ENCODE results near the gene TOE1. TPM values are rescaled to one million over a fixed set of nuclear protein-coding genes. Genes with fewer than 3 reads are reported as not detected.
A peak's percentile ranks its signal among the peaks of the same experiment; 100 is the strongest.

TOE1 gene
- total RNA-seq, 1 experiment from 2014 or later: 11.5 TPM

GRCh38 chr1:45327644-45328515 is 12.1 kb upstream of the TOE1 start:
- H3K4me3 ChIP-seq (replicated peaks in 1 of 2; ENCODE audit: low read depth in 1 of 2, low read length in 2 of 2): no peak overlapping the region
- CTCF ChIA-PET: no interaction called here

More at GRCh38 chr1:45327644-45328515, 12.1 kb upstream of the TOE1 start:
- H3K9ac ChIP-seq (ENCODE audit: low read length): no peak overlapping the region
- no peaks in the 10 kb centered on the region for H3K79me2 ChIP-seq (ENCODE audit: insufficient read depth, low read length)
- no peak for DNase-seq (ENCODE audit: low read depth, low spot score)
- no peak for TF ChIP-seq REST (IDR thresholded peaks at IDR 0.05; ENCODE audit: low read depth)
- no peak for TF ChIP-seq SRF (IDR thresholded peaks at IDR 0.05; ENCODE audit: low read depth)
- TF ChIP-seq EGR1 (IDR thresholded peaks at IDR 0.05; ENCODE audit: low read depth): no peak
- peak; percentile 40 for TF ChIP-seq RAD21 (IDR thresholded peaks at IDR 0.05; ENCODE audit: low read depth)
- TF ChIP-seq FOSL1 (IDR thresholded peaks at IDR 0.05; ENCODE audit: low read depth): no peak
- TF ChIP-seq ZNF274 (IDR thresholded peaks at IDR 0.05; ENCODE audit: low read depth, low read length): no peak
- no peak for TF ChIP-seq EZH2phosphoT487 (IDR thresholded peaks at IDR 0.05; ENCODE audit: borderline replicate concordance)
- no peak for TF ChIP-seq SP1 (IDR thresholded peaks at IDR 0.05; ENCODE audit: low read depth)
- TF ChIP-seq JUND (IDR thresholded peaks at IDR 0.05): no peak
- no peak for TF ChIP-seq ELF1 (IDR thresholded peaks at IDR 0.05; ENCODE audit: borderline replicate concordance, low read depth)
- no peak for TF ChIP-seq TCF7L2 (IDR thresholded peaks at IDR 0.05; ENCODE audit: borderline replicate concordance, extremely low read depth, insufficient read depth, insufficient read length)
- no peak for TF ChIP-seq CEBPB (IDR thresholded peaks at IDR 0.05; ENCODE audit: low read depth)
- no peak for TF ChIP-seq ZBTB33 (IDR thresholded peaks at IDR 0.05; ENCODE audit: extremely low read depth, insufficient replicate concordance, low read length)
- TF ChIP-seq EZH2 (IDR thresholded peaks at IDR 0.05): no peak
- no peak for TF ChIP-seq CBX3 (IDR thresholded peaks at IDR 0.05; ENCODE audit: low read depth)
- TF ChIP-seq CTCF (IDR thresholded peaks at IDR 0.05 in 2 of 3, conservative IDR thresholded peaks at IDR 0.05 in 1 of 3; ENCODE audit: borderline replicate concordance in 1 of 3, insufficient read depth in 1 of 3, low read depth in 2 of 3, low read length in 2 of 3): 0 out of 6 replicates have a peak, but pooled peaks of 1 of the 3 experiments have one; percentile 7
- TF ChIP-seq YY1 (IDR thresholded peaks at IDR 0.05; ENCODE audit: extremely low read depth, insufficient replicate concordance, low read depth, low read length): no peak
- no peak for TF ChIP-seq ZFX (IDR thresholded peaks at IDR 0.05)
- ChIA-PET RAD21 (ENCODE audit: low non-redundant PET in 1 of 2, low total read pairs in 2 of 2, uncharacterized antibody in 2 of 2, unreplicated experiment in 2 of 2) (no interaction called here), POLR2A (no interaction called here)
- H3K36me3 ChIP-seq (ENCODE audit: control insufficient read depth in 1 of 2, insufficient read depth in 2 of 2, low read length in 2 of 2): peaks cover 0 to 5% of the 10 kb centered on the region in 2 experiments; a peak in 1 of 4 replicates
- no peaks in the 10 kb centered on the region for H3K9me2 ChIP-seq (ENCODE audit: insufficient read depth)
- no peaks in the 10 kb centered on the region for H4K20me1 ChIP-seq (ENCODE audit: insufficient read depth)
- no TSS peak for BruUV-seq (replicated peaks)
- no peak overlapping the region for H2AFZ ChIP-seq (ENCODE audit: low read depth, low read length, poor library complexity, severe bottlenecking)
- ATAC-seq: no peak
- intact Hi-C loops (cut with micrococcal nuclease): no loop called here
- H3K9me3 ChIP-seq (ENCODE audit: control insufficient read depth in 1 of 2, insufficient read depth in 1 of 2, low read depth in 1 of 2, low read length in 2 of 2): no peaks in the 10 kb centered on the region
- no peaks in the 10 kb centered on the region for H3K27me3 ChIP-seq (ENCODE audit: insufficient read depth, low read length)
- peaks cover 0 to 7% of the 10 kb centered on the region in 2 experiments; a peak in 2 of 4 replicates for H3K4me1 ChIP-seq (ENCODE audit: control insufficient read depth in 1 of 2, insufficient read depth in 2 of 2, low read length in 2 of 2)
- no peak overlapping the region for H3K27ac ChIP-seq (ENCODE audit: low read depth, low read length)
- no peak overlapping the region for H3K4me2 ChIP-seq (ENCODE audit: low read length)

Data from HCT116 (cell line).